HPDE6-E6E7 (cell line): ENCODE measurements around the gene ANAPC13.

Source experiments
- DNase-seq: peaks from one replicate; pipeline ENCODE4 v3.0.0; 2011; ENCODE audit warnings: missing footprints; ENCODE audit errors: extremely low spot score

The ANAPC13 gene

DNA sequence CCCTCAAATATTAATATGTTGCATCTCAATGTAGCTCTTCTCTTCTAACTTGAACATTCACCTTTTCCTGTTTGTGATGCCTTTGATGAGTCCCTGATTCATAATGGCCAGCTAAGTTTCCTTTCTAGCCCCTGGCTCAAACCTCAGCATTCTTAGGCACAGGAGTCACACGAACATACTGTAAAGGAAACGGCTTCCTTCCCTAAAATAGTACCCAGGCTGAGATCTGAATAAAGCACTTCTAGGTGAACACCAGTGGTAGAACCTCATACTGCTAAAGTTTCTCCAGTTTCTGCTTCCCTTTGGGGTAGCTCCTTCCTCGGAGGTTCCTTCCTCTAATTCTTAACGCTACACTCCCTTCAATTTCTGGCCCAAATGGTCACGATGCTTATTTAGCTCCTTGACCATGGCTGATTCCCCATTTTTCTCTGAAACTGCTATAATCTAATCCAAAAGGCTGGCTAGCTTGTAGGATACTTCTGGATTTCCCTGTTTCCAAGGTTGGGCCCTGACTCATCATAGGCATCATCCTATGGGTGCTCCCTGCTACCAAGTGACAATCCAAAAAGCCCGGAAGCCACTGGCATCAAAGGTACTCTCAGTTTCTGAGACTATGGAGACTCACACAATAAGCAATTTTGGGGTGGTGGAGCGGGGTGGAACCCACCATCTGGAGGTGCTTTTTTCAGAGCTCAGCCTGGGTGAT is 2.4 kb downstream of the ANAPC13 start:
- DNase-seq, result peak; percentile 41

- DNase-seq, result no peak
Measured at GRCh38 chr3:134482622-134483021, 3.2 kb downstream of the ANAPC13 start.

GRCh38 chr3:134481166-134481565 is 4.6 kb downstream of the ANAPC13 start:
- DNase-seq, result no peak

GRCh38 chr3:134480546-134480945 is 5.2 kb downstream of the ANAPC13 start:
- no peak for DNase-seq

DNA sequence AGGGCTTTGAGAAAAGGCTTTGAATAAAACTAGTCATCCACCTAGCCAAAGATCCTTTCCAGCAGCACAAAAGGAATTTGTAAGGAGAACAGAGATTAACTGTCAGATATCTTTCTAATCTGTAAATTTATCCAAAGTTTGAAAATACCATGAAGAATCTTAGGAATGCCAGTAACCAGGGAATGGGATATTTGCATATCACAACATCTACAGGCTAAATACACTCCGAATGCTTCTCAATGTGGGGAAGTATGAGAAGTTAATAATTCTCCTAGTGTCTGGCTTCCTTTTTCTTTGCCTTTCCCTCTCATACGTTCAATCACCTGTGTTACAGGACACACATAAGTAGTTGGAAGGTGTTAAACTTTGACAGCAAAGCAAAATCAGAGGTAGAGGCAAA is 7.8 kb downstream of the ANAPC13 start:
- DNase-seq, result no peak

GRCh38 chr3:134477002-134477401 is 8.8 kb downstream of the ANAPC13 start:
- DNase-seq, result no peak

- no peak for DNase-seq
Measured at GRCh38 chr3:134476306-134476705, 9.5 kb downstream of the ANAPC13 start.

GRCh38 chr3:134474956-134475355 is 10.8 kb downstream of the ANAPC13 start:
- DNase-seq, result no peak

DNA sequence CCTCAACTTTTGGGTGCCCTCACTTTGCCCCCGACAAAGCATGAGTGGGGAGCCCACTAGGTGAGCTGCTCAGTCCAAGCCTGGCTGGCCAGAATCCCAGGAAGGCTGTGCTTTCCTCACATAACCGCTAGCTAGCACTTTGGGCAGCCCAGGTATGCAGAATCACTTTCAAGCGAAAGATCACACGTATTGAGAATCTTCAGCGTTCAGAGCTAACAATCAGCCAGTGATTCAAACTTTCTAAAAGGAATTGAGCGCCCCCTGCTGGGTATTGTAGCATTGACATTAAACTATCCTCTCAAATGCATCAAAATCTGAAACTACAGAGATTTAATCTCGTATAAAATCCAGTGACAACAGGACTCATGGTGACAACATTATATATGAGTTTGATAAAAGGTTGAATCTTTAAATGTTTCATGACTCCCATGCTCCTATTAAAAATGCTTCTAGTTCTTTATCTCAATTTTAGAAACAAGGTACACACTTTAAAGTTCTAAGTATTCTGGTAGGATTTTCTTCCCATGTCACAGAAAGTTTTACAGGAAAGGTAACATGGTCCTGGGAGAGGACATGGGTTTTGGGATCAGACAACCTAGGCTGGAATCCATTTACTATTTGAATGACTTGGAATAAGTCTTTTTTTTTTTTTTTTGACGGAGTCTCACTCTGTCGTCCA is 11.8 kb downstream of the ANAPC13 start:
- peak; percentile 25 for DNase-seq

DNA sequence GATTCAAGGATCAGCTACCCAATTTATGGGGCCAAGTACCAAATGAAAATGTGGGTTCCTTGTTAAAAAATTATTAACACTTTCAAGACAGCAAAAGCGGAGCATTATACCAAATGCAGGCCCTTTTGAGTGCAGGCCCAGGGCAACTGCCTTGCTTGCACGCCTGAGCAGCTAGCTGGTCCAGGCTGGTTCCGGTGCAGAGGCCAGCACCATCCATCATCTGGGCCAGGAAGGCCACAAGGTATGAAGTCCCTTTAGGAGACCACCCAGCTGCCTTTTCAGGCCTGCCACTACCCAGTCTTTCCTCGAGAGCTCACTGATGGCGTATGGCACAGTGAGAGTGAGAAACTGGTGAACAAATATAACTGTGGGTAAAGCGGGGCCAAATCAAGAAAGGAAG is 13.0 kb downstream of the ANAPC13 start:
- DNase-seq, result no peak

GRCh38 chr3:134471521-134472193 is 14.1 kb downstream of the ANAPC13 start:
- DNase-seq, result peak; percentile 31

DNA sequence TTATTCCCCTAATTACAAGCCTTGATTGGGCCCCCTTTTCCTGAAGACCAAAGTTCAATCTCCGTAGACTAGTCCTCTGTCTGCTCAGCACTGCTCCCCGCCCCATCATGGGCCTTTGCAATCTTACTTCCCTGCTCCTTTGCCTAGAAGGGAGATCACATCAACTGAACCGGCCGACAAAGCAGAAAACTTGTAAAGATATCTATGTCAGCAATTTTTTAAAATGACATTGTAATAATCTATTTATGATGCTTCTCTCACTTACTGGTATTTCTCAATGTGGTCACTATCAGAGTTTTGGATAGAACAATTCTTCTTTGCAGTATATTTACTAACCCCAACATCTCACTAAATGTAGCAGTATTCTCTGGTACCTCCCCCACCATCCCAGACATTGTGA is 17.3 kb downstream of the ANAPC13 start:
- no peak for DNase-seq

- no peak for DNase-seq
Measured at GRCh38 chr3:134466331-134466730, 19.5 kb downstream of the ANAPC13 start.

- no peak for DNase-seq
Measured at GRCh38 chr3:134464689-134465365, 21.0 kb downstream of the ANAPC13 start.

DNA sequence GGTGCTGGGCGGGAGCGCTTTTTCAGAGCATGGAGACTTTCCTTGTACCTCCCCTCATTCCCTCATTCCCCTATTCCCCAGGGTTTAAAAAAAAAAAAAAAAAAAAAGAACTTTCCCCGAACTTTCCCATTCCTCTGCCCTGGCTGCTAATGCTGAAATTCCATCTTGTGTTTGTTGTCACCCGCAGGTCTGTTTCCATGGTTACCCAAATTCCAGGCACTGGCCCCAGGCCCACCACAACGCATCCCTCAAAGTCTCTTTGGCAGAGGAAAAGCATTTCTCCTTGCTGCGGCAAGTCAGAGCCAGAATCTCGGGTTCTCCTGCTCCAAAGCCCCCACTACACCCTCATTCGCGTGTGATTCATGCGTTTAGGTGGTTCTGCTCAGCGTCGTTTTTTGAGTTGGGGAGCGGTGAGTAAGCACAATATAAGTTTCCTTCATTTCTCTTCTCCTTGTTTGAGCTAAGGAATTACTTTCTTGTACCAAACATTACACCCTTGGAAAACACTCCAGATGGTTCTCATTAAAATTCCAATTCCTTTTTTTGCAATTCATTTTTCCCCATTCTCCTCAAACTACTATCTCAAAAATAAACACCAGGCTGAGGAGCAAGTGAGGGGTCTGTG is 21.6 kb downstream of the ANAPC13 start:
- DNase-seq, result no peak

GRCh38 chr3:134463676-134464063 is 22.1 kb downstream of the ANAPC13 start:
- no peak for DNase-seq

GRCh38 chr3:134462331-134462941 is 23.3 kb downstream of the ANAPC13 start:
- DNase-seq, result no peak

GRCh38 chr3:134460965-134461364 is 24.8 kb downstream of the ANAPC13 start:
- no peak for DNase-seq

DNA sequence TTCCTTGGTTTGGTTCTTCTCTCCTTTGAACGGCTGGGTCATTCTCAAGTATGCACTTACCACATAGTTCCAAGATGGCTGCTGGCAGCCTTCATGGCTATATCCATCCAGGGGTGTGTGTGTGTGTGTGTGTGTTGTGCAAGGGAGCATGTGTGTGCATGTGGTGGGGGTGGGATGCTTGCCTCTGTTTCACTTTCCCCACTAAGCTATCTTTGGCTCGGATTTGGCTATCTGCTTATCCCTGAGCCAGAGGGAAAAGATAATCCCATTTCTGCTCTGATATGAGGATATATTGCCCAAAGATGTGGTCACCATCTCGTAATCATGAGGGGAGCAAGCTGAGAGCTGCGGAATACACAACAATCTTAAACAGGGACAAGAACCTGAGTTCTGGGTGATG is 26.2 kb downstream of the ANAPC13 start:
- DNase-seq, result no peak

DNA sequence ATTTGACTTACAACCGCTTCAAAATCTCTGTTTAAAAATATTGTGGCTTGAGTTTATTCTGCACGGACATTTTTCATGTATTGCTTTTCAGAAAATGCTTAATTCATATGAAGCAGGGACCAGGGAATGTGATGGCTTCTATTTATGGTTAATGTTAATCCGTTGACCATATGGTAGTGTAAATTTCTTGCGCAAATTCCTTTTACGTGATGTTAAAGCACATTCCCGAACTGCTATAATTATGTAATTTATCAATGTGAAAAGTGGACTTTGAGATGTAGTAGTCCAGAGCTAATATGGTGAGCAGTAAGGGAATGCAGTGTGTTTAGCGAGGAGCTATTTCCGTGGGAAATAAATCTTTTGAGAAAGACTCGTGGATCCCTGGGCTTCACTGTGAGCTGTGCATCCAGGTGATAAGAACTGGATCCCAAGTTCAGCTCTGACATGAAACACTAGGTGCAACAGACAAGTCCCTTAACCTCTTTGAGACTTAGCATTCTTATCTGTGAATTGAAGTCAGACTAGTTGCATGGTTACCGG is 27.3 kb downstream of the ANAPC13 start:
- DNase-seq, result no peak

DNA sequence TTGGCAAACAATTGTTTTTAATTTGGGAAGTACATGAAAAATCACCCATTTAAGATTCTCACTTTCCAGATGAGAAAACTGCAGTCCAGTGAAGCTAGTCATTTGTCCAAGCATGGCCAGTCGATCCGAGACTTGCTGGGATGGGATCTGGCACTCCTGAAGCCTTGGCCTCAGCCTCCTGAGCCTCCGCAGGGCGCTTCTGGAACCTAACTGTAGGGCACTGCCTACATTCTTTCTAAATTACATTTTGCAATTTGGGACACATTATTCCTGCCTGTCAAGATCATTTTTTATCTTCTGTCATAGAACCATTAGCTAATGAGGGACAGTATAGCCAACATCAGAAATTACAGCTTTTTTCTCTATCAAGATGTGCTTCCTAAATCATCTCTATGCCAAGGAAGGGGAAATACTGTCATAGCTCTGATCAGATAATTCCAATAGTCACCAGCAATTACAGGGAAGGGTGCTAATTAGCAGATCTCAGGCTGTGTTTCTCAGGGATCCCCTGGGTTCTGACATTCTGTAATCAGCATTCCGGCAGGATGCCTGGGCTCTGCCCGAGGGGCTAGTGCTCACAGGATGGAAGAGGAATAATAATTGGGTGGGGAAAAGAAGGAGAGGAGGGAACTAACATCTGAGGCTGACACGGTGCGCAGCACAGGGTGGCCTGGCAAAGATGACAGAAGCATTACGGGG is 28.3 kb downstream of the ANAPC13 start:
- no peak for DNase-seq
